HG03175 (cell line): ENCODE results near the gene KIF13A.
"Not testable (repeated sequence)": the region's sequence is repeated elsewhere in the genome, so short reads cannot be mapped to it uniquely, and the experiment has no call there.

ENCODE experiments used
- ATAC-seq: cut with Tn5 transposase; IDR thresholded peaks from one replicate; pipeline ENCODE4 v1.9.1; 2021; ENCODE audit warnings: mild to moderate bottlenecking, moderate library complexity; ENCODE audit not compliant: unreplicated experiment

Gene KIF13A

DNA sequence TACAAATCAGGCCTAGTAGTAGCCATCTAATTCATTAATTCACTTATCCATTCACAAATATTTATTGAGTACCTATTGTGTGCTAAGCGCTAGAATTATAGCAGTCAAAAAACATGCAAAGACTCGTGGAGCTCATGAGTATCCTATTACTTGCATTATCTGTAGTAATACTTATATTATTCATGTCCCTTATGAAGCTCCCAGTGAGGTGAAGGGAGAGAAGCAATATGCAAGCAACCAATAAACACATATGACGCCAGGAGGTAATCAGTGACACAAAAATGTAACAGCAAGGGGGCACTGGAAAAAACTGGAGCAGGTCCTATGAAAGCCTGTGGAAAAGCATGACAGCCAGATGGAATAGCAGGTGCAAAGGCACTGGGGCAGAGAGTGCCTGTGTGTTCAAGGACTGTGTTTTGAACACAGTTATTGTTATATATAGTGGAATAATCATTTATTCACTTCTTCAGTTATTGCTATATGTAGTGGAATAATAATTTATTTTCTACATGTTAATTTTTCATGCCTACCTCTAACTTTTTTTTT lies 109.5 kb downstream of the KIF13A start:
- no peak for ATAC-seq

DNA sequence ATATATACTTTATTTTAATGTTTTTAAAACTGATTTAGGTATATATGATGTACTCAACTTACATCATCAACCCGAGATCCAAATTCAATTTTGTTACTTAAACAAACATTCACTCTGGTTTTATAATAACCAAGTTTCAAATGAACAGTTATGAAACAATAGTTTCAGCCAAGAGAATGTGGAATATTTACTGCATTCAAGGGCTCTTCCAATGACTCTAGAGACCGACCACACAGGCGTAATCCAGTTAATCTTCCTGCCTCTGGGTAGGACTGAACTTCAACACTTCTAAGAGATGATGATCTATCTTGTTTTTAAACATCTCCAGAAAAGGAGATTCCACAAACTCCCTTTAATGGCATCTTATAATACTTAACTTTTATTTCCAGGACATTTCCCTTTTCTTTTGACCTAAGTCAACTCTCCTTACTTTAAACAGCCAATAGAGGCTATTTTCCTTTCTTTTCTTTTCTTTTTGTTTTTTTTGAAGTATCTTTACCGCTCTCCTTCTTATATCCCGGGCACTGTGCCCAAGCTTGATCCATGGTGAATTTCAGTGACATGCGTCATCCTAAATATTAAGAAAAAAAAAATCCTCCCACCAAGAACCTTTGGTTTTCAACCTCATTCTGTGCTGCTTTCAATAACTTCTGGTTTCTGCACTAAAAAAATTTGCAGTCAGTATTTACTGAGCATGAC lies 110.1 kb downstream of the KIF13A start:
- no peak for ATAC-seq

DNA sequence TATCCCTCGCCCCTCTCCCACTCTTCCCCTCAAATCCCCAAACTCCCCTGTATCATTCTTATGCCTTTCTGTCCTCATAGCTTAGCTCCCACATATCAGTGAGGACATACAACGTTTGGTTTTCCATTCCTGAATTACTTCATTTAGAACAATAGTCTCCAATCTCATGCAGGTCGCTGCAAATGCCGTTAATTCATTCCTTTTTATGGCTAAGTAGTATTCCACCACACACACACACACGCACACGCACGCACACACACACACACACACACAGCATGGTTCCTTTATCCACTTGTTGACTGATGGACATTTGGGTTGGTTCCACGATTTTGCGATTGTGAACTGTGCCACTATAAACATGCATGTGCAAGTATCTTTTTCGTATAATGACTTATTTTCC lies 112.7 kb downstream of the KIF13A start:
- no peak for ATAC-seq

DNA sequence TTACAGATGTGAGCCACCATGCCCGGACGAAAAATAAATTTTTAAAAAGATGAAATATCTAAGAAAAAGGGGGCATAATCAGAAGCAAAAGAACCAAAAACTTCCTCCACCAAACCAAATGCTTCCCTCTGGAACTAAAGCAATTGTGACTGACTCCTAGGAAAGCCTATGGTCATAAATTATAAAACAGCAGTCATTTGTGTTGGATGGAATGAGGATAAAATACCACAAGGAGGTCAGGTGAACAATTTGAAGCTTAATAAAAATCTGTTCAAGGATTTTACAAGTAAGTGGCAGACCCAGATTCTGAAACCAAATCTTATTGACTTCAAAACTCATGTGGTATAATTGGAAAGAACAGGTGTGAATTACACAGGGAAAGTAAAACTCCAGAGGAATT lies 114.5 kb downstream of the KIF13A start:
- ATAC-seq: no peak

DNA sequence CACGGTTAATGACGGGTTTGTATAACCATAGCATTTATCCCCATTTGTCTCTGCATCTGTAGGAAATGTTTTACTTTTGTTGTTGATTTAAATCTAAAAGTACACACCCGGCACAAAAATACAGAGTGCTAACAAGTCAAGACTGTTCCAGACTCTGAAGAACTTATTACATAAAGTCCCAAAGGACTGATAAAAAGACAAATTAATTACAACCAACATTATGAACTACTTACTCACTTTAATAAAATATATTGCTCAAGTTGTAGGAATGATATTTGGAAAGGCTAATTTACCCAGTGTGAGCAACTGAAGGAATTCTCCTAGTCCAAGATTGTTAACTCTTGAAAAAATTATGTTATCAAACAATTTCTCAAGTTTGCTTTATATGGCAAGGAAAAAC lies 115.6 kb downstream of the KIF13A start:
- ATAC-seq: no peak

DNA sequence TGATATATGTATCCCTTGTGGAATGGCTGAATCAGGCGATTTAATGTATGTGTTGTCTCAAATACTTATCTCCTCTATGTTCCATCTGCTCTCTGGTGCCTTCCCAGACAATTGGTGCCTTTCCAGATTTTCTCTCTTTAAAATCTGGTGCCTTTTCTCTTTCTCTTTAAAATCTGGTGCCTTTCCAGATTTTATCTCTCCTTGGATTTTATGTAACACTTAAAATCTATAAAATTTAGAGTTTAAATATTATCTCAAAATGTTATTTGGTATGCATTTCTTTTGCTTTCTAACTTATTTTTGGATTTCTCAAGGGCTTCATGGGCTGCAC lies 116.3 kb downstream of the KIF13A start:
- no peak for ATAC-seq

DNA sequence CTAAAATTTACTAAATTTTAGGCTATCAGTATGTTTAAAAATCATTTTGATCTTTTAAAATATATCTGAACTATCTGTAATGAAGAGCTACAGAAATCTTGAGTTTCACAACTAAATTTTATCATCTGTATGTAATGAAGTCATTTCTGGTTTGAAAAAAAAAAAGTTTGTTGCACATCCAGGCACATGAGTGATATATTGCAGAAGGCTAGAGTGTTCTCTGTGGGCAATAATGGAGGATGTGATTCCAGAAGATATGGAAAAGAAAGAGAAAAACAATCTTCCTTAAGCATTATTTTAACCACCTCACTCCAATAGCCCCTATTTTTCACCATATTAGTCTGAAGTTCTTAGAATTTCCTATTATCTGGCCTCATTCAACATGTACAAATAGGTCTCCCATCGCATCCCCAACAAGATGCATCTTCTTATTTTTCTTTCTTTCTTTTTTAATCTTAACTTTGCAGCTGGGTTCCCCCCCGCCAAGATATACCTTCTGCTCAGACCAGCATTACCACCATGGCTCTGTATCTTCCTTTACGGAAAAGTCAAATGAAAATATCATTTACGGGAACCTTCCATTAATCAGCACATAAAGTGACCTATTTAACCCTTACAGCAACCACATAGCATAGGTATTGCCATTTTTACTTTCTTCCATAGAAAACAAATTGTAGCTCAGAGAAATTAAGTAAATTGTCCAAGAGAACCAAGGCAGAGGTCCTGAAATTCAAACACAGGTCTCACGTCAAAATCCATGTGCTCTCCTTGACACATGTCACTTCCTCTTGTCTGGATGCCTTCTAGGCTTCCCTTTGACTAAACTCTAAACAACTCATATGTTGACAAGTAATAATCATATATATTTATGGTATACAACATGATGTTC lies 116.9 kb downstream of the KIF13A start:
- no peak for ATAC-seq

DNA sequence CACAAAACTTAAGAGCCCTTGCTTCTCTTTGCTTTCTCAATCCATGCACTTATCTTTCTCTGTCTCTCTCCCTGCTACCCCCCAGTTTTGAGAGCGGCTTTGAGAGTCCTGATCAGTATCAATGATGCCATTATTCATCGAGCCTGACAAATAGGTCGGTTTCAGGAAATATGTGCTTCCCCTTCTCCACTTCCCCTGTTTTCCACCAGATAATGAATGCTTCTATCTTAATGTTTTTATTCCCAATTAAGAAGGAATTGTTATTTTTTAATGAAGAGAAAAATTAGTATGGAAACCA lies 117.7 kb downstream of the KIF13A start:
- ATAC-seq: no peak

DNA sequence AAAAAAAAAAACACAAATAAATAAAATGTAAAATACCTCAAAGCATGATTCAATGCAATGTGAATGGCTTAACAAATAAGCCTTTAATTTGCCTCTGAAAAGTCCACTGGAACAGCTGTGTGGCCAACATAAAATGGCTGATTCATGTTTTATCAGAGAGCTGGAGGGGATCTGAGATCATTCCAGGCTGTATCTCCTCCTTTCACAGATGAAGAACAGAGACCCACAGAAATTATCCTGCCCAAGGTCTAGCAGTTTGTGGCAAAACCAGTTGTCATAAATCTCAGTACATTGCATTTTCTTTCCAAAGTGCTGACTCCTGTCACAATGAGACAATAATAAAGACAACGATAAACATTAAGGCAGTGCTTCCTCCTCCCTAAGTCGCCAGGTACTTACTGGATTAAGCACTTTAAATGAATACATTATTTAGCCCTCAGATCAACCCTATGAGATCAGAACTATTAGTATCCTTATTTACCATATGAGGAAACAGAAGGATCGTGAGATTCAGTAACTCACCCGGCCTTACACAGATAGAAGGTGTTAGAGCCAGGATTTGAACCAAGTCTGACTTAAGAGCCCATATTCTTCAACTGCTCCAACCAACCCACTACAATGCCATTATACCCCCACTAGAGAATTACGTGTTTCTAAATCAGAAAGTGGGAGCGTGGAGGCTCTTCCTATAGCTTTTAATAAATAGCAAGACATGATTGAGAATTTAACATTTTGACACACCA lies 118.3 kb downstream of the KIF13A start:
- ATAC-seq: no peak

DNA sequence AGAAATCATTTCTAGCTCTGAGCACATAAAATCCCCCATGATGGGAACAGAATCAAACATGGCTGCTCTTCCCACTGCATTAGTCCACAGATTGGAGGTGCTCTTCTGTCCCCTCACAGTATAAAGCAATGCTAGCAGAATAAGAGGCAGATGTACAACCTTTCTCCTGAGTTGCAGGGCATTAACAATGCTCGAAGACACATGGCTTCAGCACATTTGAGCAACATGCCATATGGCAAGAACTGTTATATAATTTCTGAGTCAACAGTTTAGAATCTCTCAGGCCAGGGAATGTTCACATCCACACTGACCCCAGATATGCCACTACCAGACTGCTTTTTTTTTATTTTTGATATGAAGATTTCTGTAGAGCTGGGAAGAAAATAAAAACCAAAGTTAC lies 119.6 kb downstream of the KIF13A start:
- ATAC-seq: no peak

DNA sequence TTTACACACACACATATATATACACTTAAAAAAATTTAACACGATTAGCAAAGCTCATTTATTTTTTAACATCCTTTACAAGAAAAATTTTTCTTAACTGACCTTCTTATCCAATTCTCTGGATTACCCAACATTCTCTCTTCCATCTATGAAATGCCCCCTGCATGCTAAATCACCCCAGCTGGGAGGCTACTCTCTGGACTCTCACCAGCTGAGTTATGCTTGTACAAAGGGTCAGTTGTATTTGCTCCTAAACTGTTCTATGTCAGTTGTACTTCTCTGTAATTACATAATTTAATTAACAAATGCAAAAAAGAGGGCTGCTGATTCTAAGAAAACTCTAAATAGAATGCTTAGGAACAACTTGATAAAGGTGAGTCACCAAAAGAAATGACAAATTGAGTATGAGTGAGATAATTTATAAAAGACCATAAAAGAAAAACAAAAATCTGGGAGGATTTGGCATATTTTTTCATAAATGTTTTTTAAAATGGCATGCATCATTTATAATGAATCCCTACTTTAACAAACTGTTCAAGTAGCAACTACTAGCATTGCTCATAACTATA lies 120.5 kb downstream of the KIF13A start:
- no peak for ATAC-seq

DNA sequence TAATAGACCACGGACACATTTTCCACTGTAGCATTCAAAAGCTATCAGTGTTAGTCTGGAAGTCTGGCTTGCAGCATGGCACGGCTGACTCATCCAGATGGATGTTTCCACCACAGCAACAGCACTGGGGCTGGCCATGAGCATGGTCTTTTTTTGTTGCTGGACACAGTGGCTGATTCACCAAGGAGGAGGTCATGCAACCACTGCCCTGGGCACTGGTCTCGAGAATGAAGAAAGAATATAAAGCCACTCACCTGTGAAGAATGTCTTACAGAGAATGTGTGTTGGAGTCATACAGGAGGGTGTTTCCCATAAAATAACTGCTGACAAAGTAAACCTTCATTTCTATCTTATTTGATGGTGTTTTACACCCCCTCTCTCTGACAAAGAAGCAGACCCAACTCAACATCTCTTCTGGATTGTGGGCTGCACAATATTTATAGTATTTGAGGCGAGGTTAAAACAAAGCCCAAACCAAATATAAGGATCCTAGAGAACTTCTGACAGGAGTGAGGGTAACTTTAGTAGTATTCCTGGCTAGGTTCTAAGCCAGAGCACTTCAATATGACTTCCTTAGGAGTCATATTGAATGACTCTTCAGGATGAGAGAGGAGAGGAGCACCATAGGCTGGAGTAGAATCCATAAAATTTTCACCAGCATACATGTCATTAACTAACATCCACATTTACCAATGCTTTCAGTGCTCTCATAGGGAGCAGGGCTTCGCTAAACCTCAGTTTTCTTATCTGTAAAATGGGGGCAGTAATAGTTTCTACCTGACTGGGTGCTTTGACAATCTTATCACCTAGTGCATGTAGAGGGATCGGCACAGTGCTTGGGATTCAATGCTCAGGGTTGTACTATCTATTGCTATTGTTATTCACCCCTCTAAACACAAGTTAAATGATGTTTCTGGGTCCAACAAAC lies 121.4 kb downstream of the KIF13A start:
- no peak for ATAC-seq

DNA sequence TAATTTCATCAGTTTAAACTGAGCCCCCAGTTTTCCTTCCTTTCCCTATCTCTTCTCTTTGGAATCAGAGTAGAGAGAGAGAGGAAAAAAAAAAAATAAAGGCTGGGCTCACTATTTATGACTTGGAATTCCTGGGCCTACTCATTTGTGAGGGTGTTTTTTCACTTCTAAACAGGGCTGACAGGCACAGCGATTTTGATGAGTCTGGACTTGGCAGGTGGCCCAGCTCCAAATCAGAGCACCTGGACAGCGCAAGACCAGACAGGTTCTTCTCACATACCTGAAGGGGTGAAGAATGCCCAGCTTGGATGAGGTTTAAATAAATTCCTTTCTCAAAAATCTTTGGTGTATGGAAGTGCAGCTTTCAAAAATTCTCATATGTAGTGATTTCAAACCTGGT lies 122.2 kb downstream of the KIF13A start:
- no peak for ATAC-seq

DNA sequence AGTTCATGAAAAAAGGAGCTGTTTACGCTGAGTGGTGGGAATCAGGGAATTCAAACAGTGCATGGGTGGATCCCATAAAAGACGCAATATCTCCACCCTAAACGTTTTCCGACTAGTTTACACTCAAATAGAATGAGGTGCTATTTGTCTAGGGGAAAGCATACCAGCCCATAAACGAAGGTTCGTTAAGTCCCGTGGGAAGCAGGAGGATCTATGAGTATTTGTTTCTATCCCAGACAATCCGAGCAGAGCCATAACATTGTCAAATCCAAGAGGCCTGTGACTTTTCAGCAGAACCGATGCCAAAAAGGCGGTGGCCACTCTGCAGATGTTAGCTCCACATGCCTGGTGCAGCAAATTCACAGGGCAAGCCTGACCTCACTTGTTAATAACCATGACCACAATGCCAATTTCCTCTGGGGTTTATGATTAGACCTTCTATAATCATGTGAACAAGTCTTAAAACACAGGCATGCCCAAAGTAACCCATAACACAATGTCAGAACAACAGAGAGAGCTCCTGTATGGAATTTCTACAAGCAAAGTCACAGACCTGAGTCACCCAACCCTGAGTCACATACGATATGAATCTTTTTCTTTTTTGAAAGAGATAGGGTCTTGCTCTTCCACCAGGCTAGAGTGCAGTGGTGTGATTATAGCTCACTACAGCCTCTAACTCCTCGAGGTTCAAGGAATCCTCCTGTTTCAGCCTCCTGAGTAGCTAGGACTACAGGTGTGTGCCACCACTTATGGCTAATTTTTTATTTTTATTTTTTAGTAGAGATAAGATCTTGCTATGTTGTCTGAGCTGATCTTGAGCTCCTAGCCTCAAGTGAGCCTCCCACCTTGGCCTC lies 123.3 kb downstream of the KIF13A start:
- ATAC-seq: no peak

DNA sequence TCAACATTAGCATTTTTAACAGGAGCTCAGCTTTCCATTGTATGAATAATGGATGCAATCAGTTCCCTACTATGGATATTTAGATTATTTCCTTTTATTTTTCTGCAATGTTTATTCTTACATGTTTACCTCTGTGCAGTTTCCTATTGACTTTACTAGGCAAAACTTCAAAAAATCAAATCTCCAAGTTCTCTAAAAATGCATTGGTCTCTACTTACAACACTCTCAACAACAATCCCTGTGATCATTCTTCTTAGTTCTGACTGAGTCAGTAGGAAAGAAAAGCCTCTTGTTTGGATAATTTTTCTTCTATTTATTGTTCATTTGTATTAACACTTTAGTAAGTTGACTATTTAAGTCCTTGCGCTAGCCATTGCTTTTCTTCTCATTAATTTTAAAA lies 126.1 kb downstream of the KIF13A start:
- no peak for ATAC-seq

DNA sequence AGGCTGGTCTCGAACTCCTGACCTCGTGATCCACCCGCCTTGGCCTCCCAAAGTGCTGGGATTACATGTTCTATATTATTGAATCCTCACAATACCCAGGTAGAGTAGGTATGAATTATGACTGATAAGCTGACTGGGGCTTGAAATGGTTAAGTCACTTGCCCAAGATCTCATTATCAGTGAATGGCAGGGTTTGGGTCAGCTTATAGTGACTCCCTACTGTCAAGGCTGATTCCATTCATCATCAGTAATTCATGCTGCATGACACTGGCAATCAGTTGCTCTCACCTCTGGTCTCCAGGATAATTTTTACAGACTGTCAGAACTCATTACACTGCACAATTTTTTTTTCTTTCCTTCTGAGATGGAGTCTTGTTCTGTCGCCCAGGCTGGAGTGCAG lies 127.6 kb downstream of the KIF13A start:
- no peak for ATAC-seq

DNA sequence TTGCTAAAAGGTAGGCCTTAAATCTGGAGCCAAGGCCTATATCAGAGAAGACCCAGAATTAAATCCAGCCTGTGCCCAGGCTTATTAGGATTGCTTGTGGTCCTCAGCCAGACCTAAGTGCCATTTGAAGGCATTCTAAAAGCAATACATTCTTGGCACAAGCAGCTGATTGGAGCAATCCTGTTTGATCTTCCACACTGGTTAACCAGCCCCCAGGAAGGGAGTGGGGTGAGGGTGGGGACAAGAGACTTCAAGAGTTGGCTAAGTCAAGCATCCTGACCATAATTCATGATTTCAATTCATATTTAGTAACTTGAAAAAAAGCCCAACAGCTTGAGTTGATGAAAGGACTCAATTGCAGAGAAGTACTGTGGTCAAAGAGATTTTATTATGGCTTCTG lies 128.9 kb downstream of the KIF13A start:
- ATAC-seq: no peak

DNA sequence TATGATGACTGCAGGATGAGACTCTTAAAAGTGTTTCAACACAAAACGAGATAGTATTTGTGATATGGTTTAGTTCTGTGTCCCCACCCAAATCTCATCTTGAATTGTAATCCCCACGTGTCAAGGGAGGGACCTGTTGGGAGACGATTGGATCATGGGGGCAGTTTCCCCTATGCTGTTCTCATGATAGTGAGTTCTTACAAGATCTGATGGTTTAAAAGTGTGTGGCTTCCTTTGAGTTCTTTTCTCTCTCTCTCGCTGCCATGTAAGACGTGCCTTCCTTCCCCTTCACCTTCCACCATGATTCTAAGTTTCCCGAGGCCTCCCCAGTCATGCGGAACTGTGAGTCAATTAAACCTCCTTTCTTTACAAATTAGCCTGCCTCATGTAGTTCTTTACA lies 130.2 kb downstream of the KIF13A start:
- not testable (repeated sequence) for ATAC-seq

DNA sequence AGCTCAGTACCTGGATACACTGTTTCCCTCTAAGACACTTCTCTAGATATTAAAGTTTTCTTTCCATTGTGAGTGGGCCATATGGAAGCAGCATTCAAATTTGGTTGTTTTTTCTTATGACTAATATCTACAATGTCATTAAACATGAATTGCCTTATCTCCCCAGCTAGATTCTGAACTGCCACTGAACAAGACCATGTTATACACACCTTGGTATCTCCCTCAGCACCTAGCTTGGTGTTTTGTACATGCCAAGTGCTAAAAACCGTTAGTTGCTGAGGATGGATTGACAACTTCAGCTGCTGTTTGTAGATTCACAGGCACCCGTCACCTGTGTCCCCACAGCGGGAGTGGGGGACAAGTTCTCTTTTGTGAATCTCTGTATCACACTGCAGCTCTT lies 131.1 kb downstream of the KIF13A start:
- no peak for ATAC-seq
